Peyer's patch (tissue), 4 donors: ENCODE results near the gene ZIC4.

Experiments
- POLR2A ChIP-seq, 2 donors: fragments of 450-650 bp; IDR thresholded peaks; one replicate each; pipeline ENCODE4 v1.5.1; 2017; ENCODE audit warnings: antibody characterized with exemption in 2 of 2, mild to moderate bottlenecking in 2 of 2, moderate library complexity in 2 of 2
- TF ChIP-seq, protein P1 (sequence below), 6 experiments: fragments of 450-650 bp in 4 of 6; fragments of 200-600 bp in 2 of 6; sonication (generic) in 1 of 6; IDR thresholded peaks; one replicate each; pipeline ENCODE4 v1.5.1; 2017 to 2019; ENCODE audit warnings: antibody characterized with exemption in 6 of 6, mild to moderate bottlenecking in 3 of 6, moderate library complexity in 1 of 6

DNA sequence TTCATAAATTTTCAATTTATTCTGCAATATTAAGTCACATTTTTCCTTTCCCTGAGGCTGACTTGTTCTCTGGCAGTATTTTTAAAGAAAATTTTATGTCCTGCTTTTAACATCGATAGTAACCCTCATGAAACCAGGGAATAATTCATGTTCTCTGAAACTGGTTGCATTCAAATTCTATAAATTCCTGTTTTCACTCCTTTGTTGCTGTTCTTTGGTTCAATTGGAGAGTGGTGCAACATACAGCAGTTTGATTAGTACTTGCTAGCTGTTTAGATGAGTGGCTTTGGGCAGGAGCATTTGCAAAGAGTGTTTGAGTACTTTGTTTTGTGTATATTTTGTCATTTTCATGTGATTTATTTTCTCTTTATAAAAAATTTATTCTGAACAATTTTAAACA, 22.0 kb upstream of the ZIC4 start:
- TF ChIP-seq, protein P1, sequence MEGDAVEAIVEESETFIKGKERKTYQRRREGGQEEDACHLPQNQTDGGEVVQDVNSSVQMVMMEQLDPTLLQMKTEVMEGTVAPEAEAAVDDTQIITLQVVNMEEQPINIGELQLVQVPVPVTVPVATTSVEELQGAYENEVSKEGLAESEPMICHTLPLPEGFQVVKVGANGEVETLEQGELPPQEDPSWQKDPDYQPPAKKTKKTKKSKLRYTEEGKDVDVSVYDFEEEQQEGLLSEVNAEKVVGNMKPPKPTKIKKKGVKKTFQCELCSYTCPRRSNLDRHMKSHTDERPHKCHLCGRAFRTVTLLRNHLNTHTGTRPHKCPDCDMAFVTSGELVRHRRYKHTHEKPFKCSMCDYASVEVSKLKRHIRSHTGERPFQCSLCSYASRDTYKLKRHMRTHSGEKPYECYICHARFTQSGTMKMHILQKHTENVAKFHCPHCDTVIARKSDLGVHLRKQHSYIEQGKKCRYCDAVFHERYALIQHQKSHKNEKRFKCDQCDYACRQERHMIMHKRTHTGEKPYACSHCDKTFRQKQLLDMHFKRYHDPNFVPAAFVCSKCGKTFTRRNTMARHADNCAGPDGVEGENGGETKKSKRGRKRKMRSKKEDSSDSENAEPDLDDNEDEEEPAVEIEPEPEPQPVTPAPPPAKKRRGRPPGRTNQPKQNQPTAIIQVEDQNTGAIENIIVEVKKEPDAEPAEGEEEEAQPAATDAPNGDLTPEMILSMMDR (IDR thresholded peaks at IDR 0.05) = no peak
- no peak for TF ChIP-seq POLR2A (IDR thresholded peaks at IDR 0.05)
